Esophagus squamous epithelium (tissue), 5 donors: ENCODE measurements around the gene MYBPC3. TPM values are rescaled to one million over a fixed set of nuclear protein-coding genes. Genes with fewer than 3 reads are reported as not detected.

ENCODE experiments used
- DNase-seq: peaks from one replicate; lab custom pipeline; 2025; lab: John Stamatoyannopoulos, UW
- H3K27ac ChIP-seq, 4 donors: fragments of 200-600 bp; sonication (generic); one replicate each; pipeline ENCODE4 v1.5.1; 2016 to 2019; ENCODE audit warnings: mild to moderate bottlenecking in 1 of 4
- H3K27me3 ChIP-seq, 4 donors: fragments of 200-600 bp; sonication (generic); 1 replicate in 3 of 4; 2 replicates in 1 of 4; pipeline versions ENCODE4 v1.5.1 to v1.6.0; 2017 to 2021; ENCODE audit warnings: antibody characterized with exemption in 1 of 4
- H3K36me3 ChIP-seq, 3 donors: fragments of 200-600 bp; sonication (generic); one replicate each; pipeline ENCODE4 v1.5.1; 2016 to 2019
- H3K4me1 ChIP-seq, 3 donors: fragments of 200-600 bp; sonication (generic); one replicate each; pipeline ENCODE4 v1.5.1; 2017 to 2019
- H3K4me3 ChIP-seq, 4 donors: fragments of 200-600 bp; sonication (generic); 1 replicate in 3 of 4; 2 replicates in 1 of 4; pipeline ENCODE4 v1.5.1; 2016 to 2019; ENCODE audit warnings: mild to moderate bottlenecking in 2 of 4, moderate library complexity in 1 of 4
- H3K9me3 ChIP-seq, 3 donors: fragments of 200-600 bp; sonication (generic); one replicate each; pipeline ENCODE4 v1.5.1; 2016 to 2019
- CTCF ChIP-seq, 6 experiments: fragments of 450-650 bp in 4 of 6; fragments of 200-600 bp in 2 of 6; sonication (generic) in 2 of 6; IDR thresholded peaks; one replicate each; pipeline ENCODE4 v1.5.1; 2016 to 2019; ENCODE audit warnings: antibody characterized with exemption in 6 of 6, mild to moderate bottlenecking in 4 of 6, moderate library complexity in 4 of 6
- POLR2A ChIP-seq, 4 donors: fragments of 450-650 bp; IDR thresholded peaks; one replicate each; pipeline ENCODE4 v1.6.1; 2017; ENCODE audit warnings: antibody characterized with exemption in 4 of 4, mild to moderate bottlenecking in 4 of 4, moderate library complexity in 3 of 4
- WGBS, 2 donors: methylation state at CpG; one replicate each; pipeline ENCODE4 v1.1.5; 2018; 5-methylcytosine and 5-hydroxymethylcytosine counted together
- intact Hi-C: fragments of 100-400 bp; cut with DNase I; formaldehyde crosslinking; loops from one replicate; pipeline ENCODE4 v1.15.0; 2022
- total RNA-seq, 4 donors: library from RNA; depleted of rRNA; stranded (reverse); fragments of >200 nt; gene quantifications; one replicate each; pipeline ENCODE4 v1.1.0, GENCODE V29; 2016
- donor health status: DM: yes; HTN: yes; CAD: no.

The MYBPC3 gene
- total RNA-seq, 4 donors from 2014 or later, result 0.08 TPM; not detected in 3

GRCh38 chr11:47329987-47330931 is 22.2 kb downstream of the MYBPC3 start:
- H3K9me3 ChIP-seq, result no peaks in the 10 kb centered on the region
- peaks cover 0 to 34% (median 0%) of the 10 kb centered on the region in 3 donors for H3K4me1 ChIP-seq
- TF ChIP-seq CTCF (IDR thresholded peaks at IDR 0.05), result peak in 2 of 6 experiments; percentile 2 to 6
- no peak for TF ChIP-seq POLR2A (IDR thresholded peaks at IDR 0.05)
- no peaks in the 10 kb centered on the region for H3K27me3 ChIP-seq
- H3K4me3 ChIP-seq, result no peak overlapping the region
- DNase-seq, result no peak
- H3K27ac ChIP-seq, result peak overlapping the region in 3 of 4 donors; percentile 2 to 45 (median 25)
- intact Hi-C loops, result no loop called here
- peaks cover 0 to 32% (median 0%) of the 10 kb centered on the region in 3 donors for H3K36me3 ChIP-seq
- 53 to 65% methylated on average over 2 to 9 of the region's 16 CpGs for WGBS, 2 donors

- 60 to 71% methylated on average over 2 to 6 of the region's 12 CpGs for WGBS, 2 donors
- intact Hi-C loops, result no loop called here
- no peak for DNase-seq
- peaks cover 0 to 32% (median 0%) of the 10 kb centered on the region in 3 donors for H3K36me3 ChIP-seq
- H3K27me3 ChIP-seq, result no peaks in the 10 kb centered on the region
- TF ChIP-seq POLR2A (IDR thresholded peaks at IDR 0.05) (no peak), CTCF (IDR thresholded peaks at IDR 0.05) (no peak)
- peak overlapping the region in 1 of 4 donors; percentile 25 for H3K27ac ChIP-seq
- H3K9me3 ChIP-seq, result no peaks in the 10 kb centered on the region
- H3K4me1 ChIP-seq, result peaks cover 0 to 34% (median 0%) of the 10 kb centered on the region in 3 donors
- H3K4me3 ChIP-seq, result no peak overlapping the region
Measured at GRCh38 chr11:47329431-47329986, 23.0 kb downstream of the MYBPC3 start.

- TF ChIP-seq POLR2A (IDR thresholded peaks at IDR 0.05) (no peak), CTCF (IDR thresholded peaks at IDR 0.05) (no peak)
- 79 to 84% methylated on average over 7 to 25 of the region's 29 CpGs for WGBS, 2 donors
- Histone ChIP-seq H3K27me3 (no peaks in the 10 kb centered on the region), H3K36me3 (peaks cover 0 to 32% (median 0%) of the 10 kb centered on the region in 3 donors), H3K9me3 (no peaks in the 10 kb centered on the region), H3K27ac (no peak overlapping the region), H3K4me1 (peaks cover 0 to 34% (median 0%) of the 10 kb centered on the region in 3 donors), H3K4me3 (no peak overlapping the region)
- no peak for DNase-seq
- intact Hi-C loops, result no loop called here
Measured at GRCh38 chr11:47328449-47329390, 23.8 kb downstream of the MYBPC3 start.

- H3K4me1 ChIP-seq, result peaks cover 0 to 34% (median 0%) of the 10 kb centered on the region in 3 donors
- DNase-seq, result no peak
- intact Hi-C loops, result no loop called here
- no peaks in the 10 kb centered on the region for H3K9me3 ChIP-seq
- no peak overlapping the region for H3K4me3 ChIP-seq
- WGBS, 2 donors, result 69 to 96% methylated on average over 3 of the region's 5 CpGs
- H3K36me3 ChIP-seq, result peaks cover 0 to 32% (median 0%) of the 10 kb centered on the region in 3 donors
- no peak overlapping the region for H3K27ac ChIP-seq
- no peaks in the 10 kb centered on the region for H3K27me3 ChIP-seq
- TF ChIP-seq CTCF (IDR thresholded peaks at IDR 0.05), result no peak
- no peak for TF ChIP-seq POLR2A (IDR thresholded peaks at IDR 0.05)
Measured at GRCh38 chr11:47327949-47328348, 24.6 kb downstream of the MYBPC3 start.
